GM18909 (cell line): Measurements from ENCODE around the gene THUMPD2.

Experiments
- ATAC-seq: cut with Tn5 transposase; IDR thresholded peaks from one replicate; pipeline ENCODE4 v1.9.1; 2021; ENCODE audit warnings: mild to moderate bottlenecking; ENCODE audit not compliant: unreplicated experiment, poor library complexity

Gene THUMPD2

GRCh38 chr2:39720970-39721369, 58.1 kb downstream of the THUMPD2 start:
- ATAC-seq: no peak

GRCh38 chr2:39719317-39719716, 59.7 kb downstream of the THUMPD2 start:
- ATAC-seq: no peak

- no peak for ATAC-seq
These were observed 60.6 kb downstream of the THUMPD2 start for GRCh38 chr2:39718483-39718882.

DNA sequence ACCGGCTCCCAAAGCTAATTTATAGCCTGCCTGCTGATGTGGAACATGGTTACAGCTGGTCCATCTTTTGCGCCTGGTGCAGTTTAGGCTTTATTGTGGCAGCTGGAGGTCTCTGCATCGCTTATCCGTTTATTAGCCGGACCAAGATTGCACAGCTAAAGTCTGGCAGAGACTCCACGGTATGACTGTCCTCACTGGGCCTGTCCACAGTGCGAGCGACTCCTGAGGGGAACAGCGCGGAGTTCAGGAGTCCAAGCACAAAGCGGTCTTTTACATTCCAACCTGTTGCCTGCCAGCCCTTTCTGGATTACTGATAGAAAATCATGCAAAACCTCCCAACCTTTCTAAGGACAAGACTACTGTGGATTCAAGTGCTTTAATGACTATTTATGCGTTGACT, 62.0 kb downstream of the THUMPD2 start:
- ATAC-seq: no peak

DNA sequence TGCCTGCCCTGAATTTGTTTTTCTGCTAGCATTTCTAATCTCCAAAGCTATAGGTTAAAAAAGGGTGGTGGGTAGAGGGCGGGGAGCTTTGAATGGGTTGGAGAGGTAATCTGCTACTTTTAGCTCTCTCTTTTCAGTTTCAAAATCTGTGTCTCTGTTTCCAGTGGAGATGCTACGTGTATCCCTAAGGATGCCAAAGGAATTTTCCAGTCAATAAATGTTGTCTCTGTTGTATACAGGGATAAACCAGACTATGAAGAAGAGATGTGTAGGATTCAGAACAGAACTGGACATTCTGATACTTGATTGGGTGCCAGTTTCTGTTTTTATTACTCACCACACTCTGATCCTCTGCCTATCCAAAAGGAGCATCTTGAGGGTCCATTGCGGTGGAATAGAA, 63.2 kb downstream of the THUMPD2 start:
- no peak for ATAC-seq

- no peak for ATAC-seq
These were observed 64.0 kb downstream of the THUMPD2 start for GRCh38 chr2:39715095-39715494.

GRCh38 chr2:39712953-39713352, 66.1 kb downstream of the THUMPD2 start:
- ATAC-seq: no peak

DNA sequence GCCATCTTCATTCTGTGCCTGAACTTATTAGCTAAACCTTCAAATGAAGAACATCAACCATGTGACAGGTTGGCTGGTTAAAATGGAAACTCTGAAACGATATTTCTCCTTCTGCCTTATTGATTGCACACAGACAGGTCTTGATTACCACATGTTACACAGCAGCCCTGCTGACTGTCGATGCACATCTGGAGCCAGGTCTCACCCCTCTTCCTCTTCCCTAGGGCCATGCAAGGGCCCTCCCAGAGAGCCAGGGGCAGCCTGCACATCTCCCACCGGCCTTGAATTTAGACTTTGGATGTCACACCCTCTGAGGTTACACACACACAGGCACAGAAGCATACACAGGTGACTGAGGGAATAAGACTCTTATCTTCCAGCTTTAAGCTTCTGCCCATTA, 68.3 kb downstream of the THUMPD2 start:
- ATAC-seq: no peak

GRCh38 chr2:39708003-39708402, 71.1 kb downstream of the THUMPD2 start:
- ATAC-seq: no peak

- ATAC-seq: no peak
These were observed 72.1 kb downstream of the THUMPD2 start for GRCh38 chr2:39706945-39707344.

- ATAC-seq: no peak
These were observed 72.7 kb downstream of the THUMPD2 start for GRCh38 chr2:39706312-39706711.

DNA sequence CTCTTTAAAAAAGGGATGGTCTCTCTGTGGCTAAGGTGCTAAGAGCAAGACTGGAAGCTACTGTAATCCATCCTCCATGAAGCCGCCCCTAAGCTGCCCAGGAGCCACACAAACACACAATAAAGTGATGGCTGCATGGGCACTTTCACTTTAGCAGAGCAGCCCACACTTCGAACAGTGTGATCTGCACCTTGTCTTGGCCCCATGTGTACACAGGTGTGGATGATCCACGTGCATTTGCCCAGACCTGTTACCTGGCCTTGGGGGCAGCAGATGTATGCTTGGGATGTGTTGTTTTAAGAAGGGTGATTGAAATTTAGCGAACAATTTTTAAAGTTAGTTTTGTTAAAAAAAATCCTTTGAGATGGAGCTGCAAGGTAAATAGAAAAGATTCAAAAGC, 73.4 kb downstream of the THUMPD2 start:
- no peak for ATAC-seq

GRCh38 chr2:39704540-39704939, 74.5 kb downstream of the THUMPD2 start:
- ATAC-seq: no peak

DNA sequence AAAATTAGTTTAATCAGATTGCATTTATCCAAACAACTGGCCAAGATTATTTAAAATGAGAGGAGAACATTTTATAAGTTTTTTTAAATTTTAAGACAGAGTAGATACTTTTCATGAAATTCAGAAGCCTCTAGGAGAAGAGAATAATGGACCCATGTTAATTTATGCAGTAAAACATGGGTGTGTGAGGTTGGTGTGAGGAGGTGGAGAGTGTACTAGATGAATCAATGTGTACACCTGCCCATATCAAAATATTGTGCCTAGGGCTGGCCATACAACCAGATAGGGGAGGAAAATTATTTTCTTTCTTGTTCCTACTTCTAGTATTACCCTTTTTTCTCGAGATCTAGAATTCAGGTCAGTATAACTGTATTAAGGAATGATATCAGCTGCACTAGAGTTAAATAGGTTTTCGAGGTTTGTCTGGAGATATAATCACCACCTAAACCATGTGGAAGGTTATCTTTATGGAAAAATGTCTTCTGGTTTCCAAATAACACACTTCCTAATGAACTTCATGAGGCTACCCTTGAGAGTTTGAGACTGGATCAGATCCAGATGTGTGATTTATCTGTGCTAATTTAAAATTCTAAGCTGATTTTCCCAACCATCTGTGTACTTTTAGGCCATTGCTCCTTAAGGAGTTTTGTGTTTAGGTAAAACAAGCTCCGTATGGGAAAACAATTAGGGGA, 75.7 kb downstream of the THUMPD2 start:
- no peak for ATAC-seq

- no peak for ATAC-seq
These were observed 77.9 kb downstream of the THUMPD2 start for GRCh38 chr2:39701137-39701536.

DNA sequence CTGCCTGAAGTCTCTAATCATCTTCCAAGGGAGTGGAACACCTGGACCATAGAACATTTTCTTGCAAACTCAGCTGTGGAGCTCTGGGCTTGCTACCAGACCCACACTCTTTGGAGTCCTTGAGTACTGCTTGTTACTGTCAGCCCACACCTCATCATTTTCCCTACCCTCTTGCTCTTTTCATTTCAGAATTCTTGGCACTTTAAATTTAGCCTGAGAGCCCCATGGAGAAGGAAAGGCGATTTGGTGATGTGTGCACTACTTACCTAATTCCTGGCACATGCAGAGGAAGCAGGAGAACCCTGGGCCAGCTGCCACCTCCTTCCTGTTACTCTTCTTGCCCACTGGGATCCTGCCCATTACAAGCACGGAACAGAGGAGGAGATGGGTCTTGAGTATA, 81.6 kb downstream of the THUMPD2 start:
- ATAC-seq: no peak

GRCh38 chr2:39696838-39697237, 82.2 kb downstream of the THUMPD2 start:
- no peak for ATAC-seq

GRCh38 chr2:39696101-39696553, 82.9 kb downstream of the THUMPD2 start:
- no peak for ATAC-seq

DNA sequence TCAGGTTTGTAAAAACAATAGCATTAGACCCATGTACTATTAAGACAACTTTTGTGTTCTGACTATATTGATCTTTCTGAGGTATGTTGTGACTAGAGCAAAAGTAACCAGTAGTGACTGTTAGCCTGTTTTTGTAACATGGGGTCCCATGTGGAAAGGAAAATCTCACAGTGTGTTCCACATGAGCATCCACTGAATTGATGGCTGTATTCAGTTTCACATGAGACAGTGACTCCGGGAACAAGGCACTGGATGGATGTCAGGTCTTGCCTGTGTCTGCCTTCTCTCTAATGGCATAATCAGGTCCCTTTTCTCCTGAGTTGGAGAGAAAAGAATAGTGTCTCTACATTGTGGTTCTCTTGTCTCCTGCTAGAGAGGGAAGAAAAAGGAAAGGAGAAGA, 85.8 kb downstream of the THUMPD2 start:
- ATAC-seq: no peak

DNA sequence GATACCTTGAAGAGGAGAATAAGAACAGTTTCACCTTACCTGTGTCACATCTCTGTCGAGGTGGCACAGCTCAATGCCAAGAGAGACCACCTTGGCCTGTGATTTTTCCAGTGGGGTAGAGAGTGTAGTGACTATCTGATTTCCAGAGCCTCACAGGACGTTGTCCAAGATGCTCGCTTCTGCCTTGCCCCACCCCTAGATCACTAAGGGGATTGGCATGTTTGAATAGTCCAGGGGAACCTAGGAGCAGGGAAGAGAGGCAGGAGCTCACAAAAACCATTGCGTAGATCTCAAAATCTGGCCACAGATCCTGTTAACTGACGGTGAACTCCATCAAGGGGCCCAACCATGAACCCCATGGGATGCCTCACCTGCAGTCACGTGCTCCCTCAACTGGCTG, 89.2 kb downstream of the THUMPD2 start:
- ATAC-seq: no peak

- no peak for ATAC-seq
These were observed 89.7 kb downstream of the THUMPD2 start for GRCh38 chr2:39689272-39689841.

DNA sequence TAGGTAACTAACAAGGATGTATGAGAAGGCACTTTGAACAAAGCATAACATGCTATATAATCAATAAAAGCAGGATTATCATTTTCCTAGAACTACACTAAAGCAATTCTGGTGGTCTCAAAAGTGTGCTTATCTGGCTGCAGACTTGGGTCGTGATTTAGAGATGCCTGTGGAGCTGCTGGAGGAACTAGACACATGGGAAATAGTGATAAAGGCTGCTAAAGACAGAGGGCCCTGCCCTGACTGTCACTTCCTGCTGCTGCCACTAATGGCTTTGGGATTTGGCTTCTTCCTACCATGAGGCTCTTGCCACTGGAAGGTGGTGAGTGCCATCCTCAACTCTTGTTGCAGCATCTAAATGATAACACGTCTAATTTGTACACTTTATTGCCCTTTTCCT, 90.9 kb downstream of the THUMPD2 start:
- no peak for ATAC-seq
